ENCODE measurements around the gene SGMS1. TPM values are rescaled to one million over a fixed set of nuclear protein-coding genes. Genes with fewer than 3 reads are reported as not detected.

The SGMS1 gene
- total and polyA plus RNA-seq, 2 donors (not counting 1 experiment from before 2014, with no cell fraction given): 10.0 to 43.5 TPM

- Histone ChIP-seq H3K9me3 (ENCODE audit: control extremely low read depth in 1 of 3, control insufficient read depth in 2 of 3, insufficient read depth in 1 of 3, low read length in 2 of 3) (no peaks in the 10 kb centered on the region), H3K27me3 (replicated peaks in 1 of 4; ENCODE audit: control extremely low read depth in 1 of 4, control insufficient read depth in 3 of 4, insufficient read depth in 4 of 4, low read length in 3 of 4) (no peaks in the 10 kb centered on the region), H3K79me2 (ENCODE audit: control insufficient read depth, insufficient read depth, low read length) (peaks cover 35% of the 10 kb centered on the region), H3K9ac (ENCODE audit: low read length) (no peak overlapping the region), H4K20me1 (ENCODE audit: control insufficient read depth, insufficient read depth, low read length, poor library complexity, severe bottlenecking) (peaks cover 6% of the 10 kb centered on the region), H3K27ac (ENCODE audit: low read length in 2 of 2) (no peak overlapping the region), H3K4me1 (ENCODE audit: control insufficient read depth in 2 of 2, insufficient read depth in 2 of 2, low read length in 2 of 2) (no peaks in the 10 kb centered on the region), H3K36me3 (replicated peaks in 1 of 2; ENCODE audit: control extremely low read depth in 1 of 2, control insufficient read depth in 1 of 2, extremely low read depth in 1 of 2, insufficient read depth in 2 of 2, low read length in 1 of 2) (no peaks in the 10 kb centered on the region), H3K4me3 (ENCODE audit: control extremely low read depth in 1 of 5, extremely low read depth in 1 of 5, insufficient read depth in 1 of 5, low read depth in 2 of 5, low read length in 4 of 5) (no peak overlapping the region), H2AFZ (ENCODE audit: insufficient read depth, low read depth, low read length, poor library complexity, severe bottlenecking) (no peak overlapping the region), H3K4me2 (replicated peaks; ENCODE audit: low read depth, low read length, poor library complexity, severe bottlenecking) (no peak overlapping the region)
- 100% methylated on average over 2 of the region's 5 CpGs for WGBS (ENCODE audit: insufficient coverage)
- Mint-ChIP-seq H3K4me3 (no peak overlapping the region), H3K27ac (no peak overlapping the region), H3K27me3 (no peaks in the 10 kb centered on the region), H3K4me1 (peaks cover 5% of the 10 kb centered on the region), H3K9me3 (ENCODE audit: insufficient read depth) (no peaks in the 10 kb centered on the region)
- intact Hi-C loops (cut with micrococcal nuclease): no loop called here
- DNase-seq (no peak), ATAC-seq (ENCODE audit: low read depth) (no peak)
- TF ChIP-seq, protein P1, sequence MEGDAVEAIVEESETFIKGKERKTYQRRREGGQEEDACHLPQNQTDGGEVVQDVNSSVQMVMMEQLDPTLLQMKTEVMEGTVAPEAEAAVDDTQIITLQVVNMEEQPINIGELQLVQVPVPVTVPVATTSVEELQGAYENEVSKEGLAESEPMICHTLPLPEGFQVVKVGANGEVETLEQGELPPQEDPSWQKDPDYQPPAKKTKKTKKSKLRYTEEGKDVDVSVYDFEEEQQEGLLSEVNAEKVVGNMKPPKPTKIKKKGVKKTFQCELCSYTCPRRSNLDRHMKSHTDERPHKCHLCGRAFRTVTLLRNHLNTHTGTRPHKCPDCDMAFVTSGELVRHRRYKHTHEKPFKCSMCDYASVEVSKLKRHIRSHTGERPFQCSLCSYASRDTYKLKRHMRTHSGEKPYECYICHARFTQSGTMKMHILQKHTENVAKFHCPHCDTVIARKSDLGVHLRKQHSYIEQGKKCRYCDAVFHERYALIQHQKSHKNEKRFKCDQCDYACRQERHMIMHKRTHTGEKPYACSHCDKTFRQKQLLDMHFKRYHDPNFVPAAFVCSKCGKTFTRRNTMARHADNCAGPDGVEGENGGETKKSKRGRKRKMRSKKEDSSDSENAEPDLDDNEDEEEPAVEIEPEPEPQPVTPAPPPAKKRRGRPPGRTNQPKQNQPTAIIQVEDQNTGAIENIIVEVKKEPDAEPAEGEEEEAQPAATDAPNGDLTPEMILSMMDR (IDR thresholded peaks at IDR 0.05): no peak
- POLR2A ChIA-PET: no interaction called here
- CTCF ChIA-PET: no interaction called here
Measured at GRCh38 chr10:50529660-50530059, 94.1 kb downstream of the SGMS1 start.

GRCh38 chr10:50528206-50528605, 95.5 kb downstream of the SGMS1 start:
- Histone ChIP-seq H3K36me3 (replicated peaks in 1 of 2; ENCODE audit: control extremely low read depth in 1 of 2, control insufficient read depth in 1 of 2, extremely low read depth in 1 of 2, insufficient read depth in 2 of 2, low read length in 1 of 2) (no peaks in the 10 kb centered on the region), H3K4me1 (ENCODE audit: control insufficient read depth in 2 of 2, insufficient read depth in 2 of 2, low read length in 2 of 2) (no peaks in the 10 kb centered on the region), H3K27me3 (replicated peaks in 1 of 4; ENCODE audit: control extremely low read depth in 1 of 4, control insufficient read depth in 3 of 4, insufficient read depth in 4 of 4, low read length in 3 of 4) (no peaks in the 10 kb centered on the region), H3K9me3 (ENCODE audit: control extremely low read depth in 1 of 3, control insufficient read depth in 2 of 3, insufficient read depth in 1 of 3, low read length in 2 of 3) (no peaks in the 10 kb centered on the region), H3K4me2 (replicated peaks; ENCODE audit: low read depth, low read length, poor library complexity, severe bottlenecking) (no peak overlapping the region), H3K4me3 (ENCODE audit: control extremely low read depth in 1 of 5, extremely low read depth in 1 of 5, insufficient read depth in 1 of 5, low read depth in 2 of 5, low read length in 4 of 5) (no peak overlapping the region), H3K79me2 (ENCODE audit: control insufficient read depth, insufficient read depth, low read length) (peaks cover 38% of the 10 kb centered on the region), H2AFZ (ENCODE audit: insufficient read depth, low read depth, low read length, poor library complexity, severe bottlenecking) (no peak overlapping the region), H3K9ac (ENCODE audit: low read length) (no peak overlapping the region), H4K20me1 (ENCODE audit: control insufficient read depth, insufficient read depth, low read length, poor library complexity, severe bottlenecking) (peaks cover 16% of the 10 kb centered on the region), H3K27ac (ENCODE audit: low read length in 2 of 2) (no peak overlapping the region)
- ChIA-PET CTCF (no interaction called here), POLR2A (no interaction called here)
- H3K27me3 Mint-ChIP-seq: no peaks in the 10 kb centered on the region
- H3K27ac Mint-ChIP-seq: no peak overlapping the region
- intact Hi-C loops (cut with micrococcal nuclease): no loop called here
- WGBS (ENCODE audit: insufficient coverage): no CpG with 5 or more reads among the region's 2 CpGs
- no peak for DNase-seq
- no peak for TF ChIP-seq EZH2 (IDR thresholded peaks at IDR 0.05; ENCODE audit: borderline replicate concordance, insufficient read depth, low read depth, low read length, poor library complexity, severe bottlenecking)
- TF ChIP-seq, protein P1 (IDR thresholded peaks at IDR 0.05): no peak
- no peaks in the 10 kb centered on the region for H3K9me3 Mint-ChIP-seq (ENCODE audit: insufficient read depth)
- ATAC-seq (ENCODE audit: low read depth): no peak
- no peak overlapping the region for H3K4me3 Mint-ChIP-seq
- peaks cover 2% of the 10 kb centered on the region for H3K4me1 Mint-ChIP-seq
